Activated naive CD4-positive, alpha-beta T cell treated with anti-CD3 and anti-CD28 coated beads, Interleukin-2, amount 50 U/mL, for 16 hours (primary cell): ENCODE data around the gene PNPLA2.
A peak's percentile ranks its signal among the peaks of the same experiment; 100 is the strongest.

Source experiments
- DNase-seq: peaks from one replicate; pipeline ENCODE4 v3.0.0-alpha.2; 2020

PNPLA2 gene

GRCh38 chr11:818396-819128, at the start of gene PNPLA2:
Gene PNPLA2 (plus strand): TSS chr11:818914. CDS start chr11:819719, 805 bp downstream.
- no peak for DNase-seq

GRCh38 chr11:769887-770641, 48.6 kb upstream of the PNPLA2 start:
- no peak for DNase-seq

- no peak for DNase-seq
Measured at GRCh38 chr11:770642-771616, 47.8 kb upstream of the PNPLA2 start.

GRCh38 chr11:771617-772204, 47.0 kb upstream of the PNPLA2 start:
- DNase-seq: no peak

- no peak for DNase-seq
Measured at GRCh38 chr11:772429-773390, 46.0 kb upstream of the PNPLA2 start.

- DNase-seq: no peak
Measured at GRCh38 chr11:773425-773824, 45.3 kb upstream of the PNPLA2 start.

GRCh38 chr11:773830-774229, 44.9 kb upstream of the PNPLA2 start:
- DNase-seq: no peak

- no peak for DNase-seq
Measured at GRCh38 chr11:774873-775592, 43.7 kb upstream of the PNPLA2 start.

GRCh38 chr11:776263-776560, 42.5 kb upstream of the PNPLA2 start:
- no peak for DNase-seq

GRCh38 chr11:776561-777287, 42.0 kb upstream of the PNPLA2 start:
- no peak for DNase-seq

GRCh38 chr11:777288-778255, 41.1 kb upstream of the PNPLA2 start, which contains the start of gene GATD1:
Gene GATD1 (minus strand): TSS chr11:777487. CDS start chr11:777462, 25 bp downstream.
- DNase-seq: peak; percentile 96

- DNase-seq: no peak
Measured at GRCh38 chr11:778976-779954, 39.4 kb upstream of the PNPLA2 start.

- DNase-seq: no peak
Measured at GRCh38 chr11:779955-780532, 38.7 kb upstream of the PNPLA2 start.

- no peak for DNase-seq
Measured at GRCh38 chr11:782264-783174, 36.2 kb upstream of the PNPLA2 start.

- DNase-seq: peak; percentile 51
Measured at GRCh38 chr11:783581-784015, 35.1 kb upstream of the PNPLA2 start.
